Stimulated activated CD8-positive, alpha-beta memory T cell treated with anti-CD3 and anti-CD28 coated beads, Interleukin-2, amount 100 ng/mL, for 1 hour (primary cell): ENCODE measurements around the gene MCM3AP.

Experiments
- DNase-seq, 2 donors: peaks; one replicate each; pipeline ENCODE4 v3.0.0-alpha.2; 2020; ENCODE audit warnings: low read depth in 2 of 2

Gene MCM3AP

DNA sequence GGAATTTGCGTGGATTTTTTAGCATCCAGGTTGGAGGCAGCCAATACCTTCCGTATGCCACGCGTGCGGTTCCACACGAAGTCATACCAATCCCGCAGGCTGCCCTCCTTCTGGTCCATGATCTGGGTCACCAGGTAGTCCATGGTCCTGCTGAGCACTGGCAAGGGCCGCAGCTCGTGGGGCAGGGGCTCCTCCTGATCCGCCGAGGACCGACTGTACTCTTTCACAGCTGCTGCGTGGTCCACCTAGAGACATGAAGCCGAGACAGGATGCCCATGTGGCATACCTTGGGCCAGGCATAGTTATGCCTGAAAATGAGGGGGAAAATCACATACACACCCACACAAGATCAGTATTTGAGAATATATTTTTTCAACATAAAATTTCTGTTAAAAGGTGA lies 12.1 kb downstream of the MCM3AP start:
- DNase-seq, result no peak

GRCh38 chr21:46269466-46269865 lies 15.9 kb downstream of the MCM3AP start:
- no peak for DNase-seq

- no peak for DNase-seq
These were observed 17.0 kb downstream of the MCM3AP start for GRCh38 chr21:46268371-46268770.

DNA sequence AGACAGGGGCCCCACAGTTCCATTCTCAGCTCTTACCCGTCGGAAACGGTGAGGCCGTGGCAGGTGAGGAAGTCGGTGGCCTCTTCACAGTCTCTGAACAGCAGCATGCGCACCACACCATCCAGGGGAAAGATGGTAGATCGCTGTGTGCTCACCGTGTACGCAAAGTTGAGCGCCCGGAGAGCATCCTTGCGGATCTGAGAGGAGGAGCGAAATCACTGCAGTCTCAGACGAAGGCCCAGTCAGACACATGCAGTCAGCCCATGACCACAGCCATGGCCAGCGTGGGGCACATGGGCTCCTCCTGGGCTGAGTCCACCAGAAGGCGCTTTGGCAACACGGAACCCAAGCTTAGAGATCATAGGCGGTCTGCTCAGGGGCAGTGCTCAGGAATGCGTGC lies 18.5 kb downstream of the MCM3AP start:
- no peak for DNase-seq

DNA sequence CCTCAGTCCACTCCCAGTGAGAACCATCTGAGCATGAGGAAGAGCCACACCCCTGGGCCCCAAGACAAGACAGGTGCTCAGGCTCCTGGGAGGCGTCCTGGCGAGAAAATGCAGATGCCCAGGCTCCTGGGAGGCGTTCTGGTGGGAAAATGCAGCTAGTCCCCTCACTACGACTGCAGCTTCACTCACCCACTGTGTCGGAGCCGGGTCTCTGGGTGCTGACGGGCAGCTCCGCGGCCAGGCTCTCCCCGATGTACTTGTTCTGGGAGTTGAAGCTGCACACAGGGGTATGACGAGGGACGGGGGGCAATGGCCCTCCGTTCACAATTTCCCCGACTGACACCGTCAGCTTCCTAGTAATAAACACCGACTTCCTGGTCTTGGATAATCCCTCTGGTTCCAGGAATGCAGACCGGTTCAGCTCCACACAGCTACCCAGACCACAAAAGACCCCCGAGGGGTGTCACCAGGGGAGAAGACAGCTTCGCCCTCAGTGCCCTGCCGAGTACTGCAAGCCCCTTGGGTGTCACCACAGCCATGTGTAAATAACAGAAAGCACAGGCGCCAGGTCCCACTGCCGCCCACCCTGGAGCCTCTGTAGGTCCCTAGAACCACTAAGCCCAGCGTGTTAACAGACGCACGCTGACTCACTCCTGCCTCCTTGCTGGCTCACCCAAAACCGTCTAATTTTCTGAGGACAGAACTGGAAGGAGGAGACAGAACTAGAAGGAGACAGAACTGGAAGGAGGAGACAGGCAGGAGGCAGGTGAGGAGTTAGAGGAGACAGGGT lies 19.5 kb downstream of the MCM3AP start:
- no peak for DNase-seq

GRCh38 chr21:46264690-46265144 lies 20.7 kb downstream of the MCM3AP start:
- no peak for DNase-seq

DNA sequence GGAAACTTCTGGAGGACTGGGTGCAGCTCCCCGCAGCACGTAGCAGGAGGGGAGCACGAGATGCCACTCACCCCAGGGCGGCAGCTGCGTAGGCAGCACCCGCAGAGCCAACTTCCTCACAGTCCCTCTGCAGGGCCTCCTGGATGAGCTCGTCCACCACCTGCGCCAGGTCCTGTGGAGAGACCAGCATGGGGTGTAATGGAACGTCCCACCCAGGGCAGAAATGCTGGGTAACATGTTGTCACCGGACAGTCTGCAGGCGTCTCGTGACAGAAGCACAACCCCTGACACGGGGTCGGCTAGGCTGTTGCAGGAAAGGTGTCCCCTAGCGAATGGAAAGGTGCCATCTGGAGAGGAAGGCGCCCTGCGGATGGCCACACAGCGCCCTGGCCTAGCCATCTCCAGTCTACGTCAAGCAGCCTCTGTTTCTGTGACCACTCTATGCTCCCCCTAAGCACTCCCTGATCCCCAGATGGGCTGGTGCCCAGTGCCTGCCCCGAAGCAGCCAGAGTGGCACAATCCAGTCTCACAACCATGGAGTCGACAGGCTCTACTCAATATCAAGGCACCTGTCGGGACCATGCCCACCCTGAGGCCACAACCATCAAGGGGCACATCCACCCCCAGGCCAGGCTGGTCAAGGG lies 21.2 kb downstream of the MCM3AP start:
- no peak for DNase-seq

- no peak for DNase-seq
These were observed 28.9 kb downstream of the MCM3AP start for GRCh38 chr21:46256501-46256994.

DNA sequence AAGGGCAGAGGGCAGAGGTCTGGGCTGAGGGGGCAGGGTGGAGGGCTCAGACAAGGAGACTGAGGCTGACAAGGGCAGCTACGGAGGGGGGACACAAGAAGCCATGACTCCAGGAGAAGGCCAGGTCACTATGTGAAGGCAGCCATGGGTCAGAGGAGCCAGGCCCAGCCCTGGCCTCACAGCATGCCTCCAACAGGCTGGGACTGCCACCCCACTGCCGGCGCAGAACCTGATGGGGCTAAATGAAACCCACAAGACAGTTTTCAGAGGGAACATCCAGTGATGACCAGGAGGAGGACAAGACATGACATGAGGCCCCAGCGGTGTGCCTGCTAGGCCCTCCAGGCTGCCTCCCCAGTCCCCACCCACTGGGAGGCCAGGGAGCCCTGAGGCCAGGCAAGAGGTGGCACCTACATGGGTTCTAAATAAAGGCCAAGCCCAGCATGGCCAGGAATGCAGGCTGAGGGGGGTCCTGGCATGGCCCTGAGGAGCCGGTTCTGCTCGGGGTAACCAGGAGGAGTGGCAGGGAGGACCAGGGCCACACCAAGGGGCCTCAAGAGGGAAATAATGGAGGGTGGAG lies 29.6 kb downstream of the MCM3AP start:
- no peak for DNase-seq

GRCh38 chr21:46255166-46255565 lies 30.2 kb downstream of the MCM3AP start:
- no peak for DNase-seq

- DNase-seq, result no peak
These were observed 31.0 kb downstream of the MCM3AP start for GRCh38 chr21:46254208-46254975.

GRCh38 chr21:46253610-46254124 lies 31.7 kb downstream of the MCM3AP start:
- DNase-seq, result no peak

DNA sequence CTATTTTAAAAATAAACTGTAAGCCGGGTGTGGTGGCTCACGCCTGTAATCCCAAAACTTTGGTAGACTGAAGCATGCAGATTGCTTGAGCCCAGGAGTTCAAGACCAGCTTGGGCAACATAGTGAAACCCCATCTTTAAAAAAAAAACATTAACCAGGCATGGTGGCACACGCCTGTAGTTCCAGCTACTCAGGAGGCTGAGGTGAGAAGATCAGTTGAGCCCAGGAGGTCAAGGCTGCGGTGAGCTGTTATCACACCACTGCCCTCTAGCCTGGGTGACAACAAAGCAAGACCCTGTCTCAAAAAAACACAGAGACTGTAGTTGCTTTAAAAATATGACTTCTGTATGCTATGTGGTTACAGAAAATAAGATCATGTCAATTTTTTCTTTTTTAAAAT lies 32.6 kb downstream of the MCM3AP start:
- no peak for DNase-seq

GRCh38 chr21:46250146-46250725 lies 35.2 kb downstream of the MCM3AP start:
- no peak for DNase-seq

DNA sequence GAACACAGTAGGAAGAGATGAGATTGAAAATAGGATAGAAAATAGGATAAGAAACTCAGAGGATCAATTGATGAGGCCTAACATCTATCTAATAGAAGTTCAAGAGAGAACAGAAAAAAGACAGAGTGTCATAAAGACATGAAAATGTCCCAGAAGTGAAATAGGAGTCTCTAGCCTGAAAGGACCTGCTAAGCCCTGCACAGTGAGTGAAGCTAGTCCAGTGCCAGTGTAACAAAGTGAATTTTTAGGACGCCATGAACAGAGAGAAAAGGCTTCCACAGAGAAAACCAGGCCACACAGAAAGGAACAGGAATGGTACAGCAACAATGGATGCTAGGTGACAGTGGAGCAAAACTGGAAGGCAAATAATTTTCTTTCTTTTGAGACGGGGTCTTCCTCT lies 36.6 kb downstream of the MCM3AP start:
- DNase-seq, result no peak

- no peak for DNase-seq
These were observed 37.0 kb downstream of the MCM3AP start for GRCh38 chr21:46248422-46248782.

- DNase-seq, result no peak
These were observed 37.6 kb downstream of the MCM3AP start for GRCh38 chr21:46247699-46248421.

DNA sequence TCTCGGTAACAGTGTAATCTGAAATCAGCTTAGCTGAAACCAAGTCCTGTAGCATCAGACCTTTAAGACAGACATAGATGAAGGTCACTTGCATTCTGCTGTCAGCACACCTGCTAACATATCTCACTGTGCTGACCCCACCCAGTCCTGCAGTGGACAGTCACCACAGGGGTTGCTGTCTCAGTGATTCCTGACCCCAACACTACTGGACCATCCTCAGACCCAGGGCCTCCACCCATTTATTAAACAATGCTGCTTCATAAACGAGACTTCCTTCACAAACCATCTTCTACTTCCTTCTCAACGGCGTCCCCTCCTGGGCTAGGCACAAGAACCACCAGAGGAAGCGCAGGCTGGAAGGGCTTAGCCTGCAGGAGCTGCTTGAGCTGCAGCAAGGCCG lies 39.1 kb downstream of the MCM3AP start:
- DNase-seq, result no peak

DNA sequence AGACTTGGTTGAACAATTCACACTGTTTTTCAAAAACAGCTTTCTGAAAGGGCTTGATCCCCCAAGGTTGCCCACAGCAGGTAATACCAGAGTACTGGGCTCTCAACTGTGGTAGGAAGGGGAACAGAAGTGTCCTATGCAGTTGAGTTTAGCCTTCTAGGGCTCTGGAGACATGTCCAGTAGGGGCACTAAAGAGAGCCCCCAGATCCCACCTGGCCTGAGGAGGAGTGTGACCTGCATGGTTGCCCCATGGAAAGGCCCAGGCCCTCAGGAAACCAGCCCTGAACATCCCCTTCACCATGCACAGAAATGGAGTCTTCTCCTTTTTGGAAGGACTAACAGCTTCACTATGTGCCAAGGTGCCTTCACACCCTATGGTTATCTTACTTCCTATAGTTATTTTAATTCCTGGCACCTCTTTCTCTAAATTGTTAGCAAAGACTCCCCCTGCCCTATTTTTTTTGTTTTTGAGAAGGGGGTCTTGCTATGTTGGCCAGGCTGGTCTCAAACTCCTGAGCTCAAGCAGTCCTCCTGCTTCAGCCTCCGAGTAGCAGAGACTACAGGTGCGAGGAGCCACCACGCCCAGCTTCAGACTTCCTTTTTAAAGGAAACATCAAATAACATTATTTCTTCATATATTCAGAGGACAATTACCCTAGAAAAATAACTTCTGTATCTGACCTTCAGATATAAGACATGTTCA lies 40.0 kb downstream of the MCM3AP start:
- DNase-seq, result no peak

DNA sequence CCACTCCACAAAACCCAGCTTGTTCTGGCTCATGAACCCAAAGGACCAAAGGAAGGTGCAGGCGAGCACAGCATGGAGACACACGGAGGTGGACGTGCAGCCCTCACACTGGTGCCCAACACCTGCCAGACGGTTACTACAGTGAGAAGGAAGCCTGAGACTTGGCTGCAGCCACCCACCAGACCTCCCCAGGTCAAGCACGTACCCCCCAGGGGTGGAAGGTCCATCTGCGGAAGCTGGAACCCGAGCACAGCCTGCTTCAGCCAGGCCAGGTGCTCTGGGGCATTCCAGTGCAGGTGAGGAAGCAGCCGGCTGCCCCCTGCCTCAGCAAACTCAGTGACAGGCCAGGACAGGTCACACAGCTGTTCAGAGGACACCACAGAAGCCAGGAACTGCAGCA lies 40.8 kb downstream of the MCM3AP start:
- no peak for DNase-seq
